ENCODE measurements around the gene FILIP1L. TPM values are rescaled to one million over a fixed set of nuclear protein-coding genes. Genes with fewer than 3 reads are reported as not detected.

The FILIP1L gene
- total RNA-seq, 2 donors from 2014 or later: 97.0 to 112 TPM

DNA sequence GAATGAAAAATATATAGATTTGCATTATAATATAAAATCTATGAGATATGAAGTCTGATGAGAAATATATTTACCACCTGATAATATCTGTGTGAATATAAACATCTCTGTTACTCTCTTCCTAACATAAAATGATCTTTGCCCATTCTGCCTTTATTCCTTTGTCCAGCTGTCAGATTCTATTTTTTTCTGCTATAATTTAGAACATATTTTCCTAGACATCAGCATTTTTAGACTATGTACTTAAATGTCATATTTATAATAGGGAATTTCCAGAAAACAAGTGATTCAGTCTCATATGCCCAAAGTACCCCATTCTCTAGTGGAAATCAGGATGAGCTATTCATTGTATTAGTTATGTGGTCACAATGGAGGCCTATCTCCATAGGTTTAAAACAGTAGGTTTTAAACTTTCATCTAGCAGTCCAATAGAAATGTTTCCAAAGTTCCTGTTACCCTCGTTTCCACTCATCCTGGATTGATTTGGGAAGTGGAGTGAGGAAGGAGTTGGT lies 83.3 kb downstream of the FILIP1L start:
- Histone ChIP-seq H3K9me3 (no peaks in the 10 kb centered on the region), H3K36me3 (no peaks in the 10 kb centered on the region), H3K27ac (no peak overlapping the region), H3K4me1 (peaks cover 0 to 23% of the 10 kb centered on the region in 2 donors), H3K4me3 (no peak overlapping the region), H3K27me3 (no peaks in the 10 kb centered on the region)
- DNase-seq (ENCODE audit: low spot score): no peak
- TF ChIP-seq, protein P1, sequence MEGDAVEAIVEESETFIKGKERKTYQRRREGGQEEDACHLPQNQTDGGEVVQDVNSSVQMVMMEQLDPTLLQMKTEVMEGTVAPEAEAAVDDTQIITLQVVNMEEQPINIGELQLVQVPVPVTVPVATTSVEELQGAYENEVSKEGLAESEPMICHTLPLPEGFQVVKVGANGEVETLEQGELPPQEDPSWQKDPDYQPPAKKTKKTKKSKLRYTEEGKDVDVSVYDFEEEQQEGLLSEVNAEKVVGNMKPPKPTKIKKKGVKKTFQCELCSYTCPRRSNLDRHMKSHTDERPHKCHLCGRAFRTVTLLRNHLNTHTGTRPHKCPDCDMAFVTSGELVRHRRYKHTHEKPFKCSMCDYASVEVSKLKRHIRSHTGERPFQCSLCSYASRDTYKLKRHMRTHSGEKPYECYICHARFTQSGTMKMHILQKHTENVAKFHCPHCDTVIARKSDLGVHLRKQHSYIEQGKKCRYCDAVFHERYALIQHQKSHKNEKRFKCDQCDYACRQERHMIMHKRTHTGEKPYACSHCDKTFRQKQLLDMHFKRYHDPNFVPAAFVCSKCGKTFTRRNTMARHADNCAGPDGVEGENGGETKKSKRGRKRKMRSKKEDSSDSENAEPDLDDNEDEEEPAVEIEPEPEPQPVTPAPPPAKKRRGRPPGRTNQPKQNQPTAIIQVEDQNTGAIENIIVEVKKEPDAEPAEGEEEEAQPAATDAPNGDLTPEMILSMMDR (IDR thresholded peaks at IDR 0.05): no peak

DNA sequence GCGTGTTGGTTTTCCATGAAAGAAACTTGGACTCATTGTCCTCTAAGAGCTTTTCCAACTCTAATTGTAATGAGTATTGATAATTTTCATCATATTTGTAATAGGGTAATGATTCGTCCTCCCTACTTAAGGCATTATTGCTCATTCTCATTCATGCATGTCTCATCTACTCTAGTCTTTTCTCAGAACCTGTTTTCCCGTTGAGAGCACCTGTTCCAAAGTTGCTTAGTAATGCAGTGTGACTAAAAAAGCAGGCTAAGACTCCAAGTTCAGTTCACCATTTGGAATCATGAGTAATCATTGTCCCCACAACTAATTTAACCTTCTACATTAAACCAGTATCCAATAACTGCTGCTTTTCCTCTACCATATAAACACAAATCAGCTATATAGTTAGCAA lies 84.0 kb downstream of the FILIP1L start:
- no peaks in the 10 kb centered on the region for H3K9me3 ChIP-seq
- no peaks in the 10 kb centered on the region for H3K36me3 ChIP-seq
- H3K27me3 ChIP-seq: no peaks in the 10 kb centered on the region
- TF ChIP-seq, protein P1 (IDR thresholded peaks at IDR 0.05): no peak
- no peak overlapping the region for H3K4me3 ChIP-seq
- peaks cover 0 to 23% of the 10 kb centered on the region in 2 donors for H3K4me1 ChIP-seq
- DNase-seq (ENCODE audit: low spot score): no peak
- no peak overlapping the region for H3K27ac ChIP-seq

DNA sequence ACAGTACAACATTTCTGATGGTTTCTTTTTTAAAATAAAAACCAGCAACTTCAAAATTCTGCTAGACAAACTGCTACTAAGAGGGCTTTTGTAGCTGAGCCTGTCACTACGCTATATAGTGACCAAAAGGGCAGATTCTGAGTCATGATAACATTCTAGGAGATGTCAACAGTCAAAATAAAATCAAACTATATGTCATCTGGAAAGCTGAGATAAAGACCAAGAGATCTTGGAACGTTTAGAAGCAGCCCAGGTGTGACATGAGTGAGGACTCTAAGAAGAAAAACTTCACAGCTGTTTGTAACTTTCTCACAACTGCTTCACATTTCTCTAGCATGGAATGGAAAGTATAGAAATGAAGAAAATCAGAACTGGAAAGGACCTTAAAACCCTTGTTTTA lies 84.6 kb downstream of the FILIP1L start:
- TF ChIP-seq, protein P1 (IDR thresholded peaks at IDR 0.05): no peak
- Histone ChIP-seq H3K27ac (no peak overlapping the region), H3K36me3 (no peaks in the 10 kb centered on the region), H3K27me3 (no peaks in the 10 kb centered on the region), H3K4me1 (peaks cover 0 to 29% of the 10 kb centered on the region in 2 donors), H3K4me3 (no peak overlapping the region), H3K9me3 (no peaks in the 10 kb centered on the region)
- DNase-seq (ENCODE audit: low spot score): no peak

DNA sequence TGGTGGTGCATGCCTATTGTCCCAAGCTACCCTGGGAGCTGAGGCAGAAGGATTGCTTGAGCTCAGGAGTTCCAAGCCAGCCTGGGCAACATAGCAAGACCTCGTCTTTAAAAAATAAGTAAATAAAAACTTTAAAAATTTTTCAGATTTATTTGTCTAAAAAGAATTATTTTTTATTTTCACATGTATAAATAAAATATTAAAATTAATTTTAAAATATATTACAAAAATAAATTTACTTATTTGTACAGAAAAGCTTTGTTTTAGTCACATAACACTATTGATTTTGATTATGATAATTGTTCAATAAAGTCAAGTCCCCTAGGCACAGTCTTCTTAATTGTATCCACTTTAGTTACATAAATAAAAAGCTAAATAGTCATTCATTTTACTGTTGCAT lies 85.2 kb downstream of the FILIP1L start:
- TF ChIP-seq, protein P1 (IDR thresholded peaks at IDR 0.05): no peak
- Histone ChIP-seq H3K27me3 (no peaks in the 10 kb centered on the region), H3K36me3 (no peaks in the 10 kb centered on the region), H3K4me3 (no peak overlapping the region), H3K27ac (no peak overlapping the region), H3K9me3 (no peaks in the 10 kb centered on the region), H3K4me1 (peaks cover 0 to 36% of the 10 kb centered on the region in 2 donors)
- DNase-seq (ENCODE audit: low spot score): no peak

DNA sequence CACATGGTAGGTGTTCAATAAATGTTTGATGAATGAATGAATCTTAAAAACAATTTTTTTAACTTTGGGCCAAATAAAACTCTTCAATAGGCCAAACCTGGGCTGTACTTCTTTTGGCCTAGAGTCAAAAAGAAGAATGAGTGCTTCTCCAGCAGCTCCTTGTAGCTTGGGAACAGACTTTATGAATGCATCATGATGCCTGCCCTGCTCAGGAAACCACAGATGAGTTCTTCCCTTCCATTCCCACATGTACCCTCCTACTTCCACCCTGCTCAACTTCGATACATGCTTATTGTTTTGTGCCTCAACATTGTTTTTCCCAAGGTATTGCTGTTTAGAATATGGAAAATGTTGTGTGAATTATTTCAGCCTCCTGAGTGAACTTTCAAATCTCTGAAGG lies 87.0 kb downstream of the FILIP1L start:
- DNase-seq (ENCODE audit: low spot score): no peak
- H3K4me3 ChIP-seq: no peak overlapping the region
- TF ChIP-seq, protein P1 (IDR thresholded peaks at IDR 0.05): no peak
- no peak overlapping the region for H3K27ac ChIP-seq
- H3K27me3 ChIP-seq: no peaks in the 10 kb centered on the region
- no peaks in the 10 kb centered on the region for H3K36me3 ChIP-seq
- H3K9me3 ChIP-seq: no peaks in the 10 kb centered on the region
- peaks cover 0 to 33% of the 10 kb centered on the region in 2 donors for H3K4me1 ChIP-seq

Data from right atrium auricular region (tissue), 2 donors.